B cell (primary cell): Measurements from ENCODE around the gene IQCC. TPM values are rescaled to one million over a fixed set of nuclear protein-coding genes. Genes with fewer than 3 reads are reported as not detected.

Experiments used
- ATAC-seq: fragments of 200-7000 bp; cut with Tn5 transposase; one replicate; pipeline ENCODE4 v1.10.0; 2021; ENCODE audit warnings: low read depth, mild to moderate bottlenecking, moderate number of reproducible peaks, moderate library complexity
- CTCF ChIA-PET: fragments of 350-600 bp; sonication (Branson Sonifier 250); formaldehyde crosslinking; loops from one replicate; lab custom pipeline; 2021; ENCODE audit warnings: antibody characterized with exemption, inconsistent platforms; lab: Charles Lee
- POLR2A ChIA-PET: fragments of 350-600 bp; sonication (Branson Sonifier 250); formaldehyde crosslinking; loops from one replicate; lab custom pipeline; 2021; ENCODE audit warnings: antibody characterized with exemption; lab: Charles Lee
- DNase-seq: peaks from one replicate; pipeline ENCODE4 v3.0.0; 2013
- H2AFZ ChIP-seq: 2 replicates; pipeline ENCODE4 v1.6.1; 2012; ENCODE audit warnings: mild to moderate bottlenecking, low read depth, low read length; ENCODE audit not compliant: insufficient read depth, poor library complexity, severe bottlenecking
- H3K27ac ChIP-seq, 2 donors: 1 replicate in 1 of 2; 2 replicates in 1 of 2; pipeline ENCODE4 v1.5.1; 2012 to 2013; ENCODE audit warnings: low read length in 2 of 2, mild to moderate bottlenecking in 2 of 2, moderate library complexity in 1 of 2
- H3K27me3 ChIP-seq, 4 experiments: fragments of 200-600 bp in 1 of 4; sonication (generic) in 1 of 4; replicated peaks in 1 of 4; 1 replicate in 2 of 4; 2 replicates in 2 of 4; pipeline versions ENCODE4 v1.6.1 to v1.7.0; 2013 to 2016; ENCODE audit warnings: low read length in 3 of 4, mild to moderate bottlenecking in 2 of 4, mixed read lengths in 1 of 4, moderate library complexity in 1 of 4; ENCODE audit not compliant: insufficient read depth in 4 of 4, control insufficient read depth in 3 of 4; ENCODE audit errors: control extremely low read depth in 1 of 4
- H3K36me3 ChIP-seq, 2 experiments: replicated peaks in 1 of 2; 1 replicate in 1 of 2; 2 replicates in 1 of 2; pipeline versions ENCODE4 v1.6.1 to v1.7.1; 2013; ENCODE audit warnings: low read length in 1 of 2; ENCODE audit not compliant: insufficient read depth in 2 of 2, control insufficient read depth in 1 of 2; ENCODE audit errors: control extremely low read depth in 1 of 2, extremely low read depth in 1 of 2
- H3K4me1 ChIP-seq, 2 donors: fragments of 200-600 bp in 1 of 2; sonication (generic) in 1 of 2; 1 replicate in 1 of 2; 2 replicates in 1 of 2; pipeline versions ENCODE4 v1.5.1 to v1.6.1; 2013 to 2017; ENCODE audit warnings: low read length in 2 of 2; ENCODE audit not compliant: control insufficient read depth in 2 of 2, insufficient read depth in 2 of 2
- H3K4me2 ChIP-seq: replicated peaks from 2 replicates; pipeline ENCODE3; 2012; ENCODE audit warnings: mild to moderate bottlenecking, low read depth, low read length; ENCODE audit not compliant: poor library complexity, severe bottlenecking
- H3K4me3 ChIP-seq, 5 experiments: fragments of 200-600 bp in 1 of 5; sonication (generic) in 1 of 5; 1 replicate in 3 of 5; 2 replicates in 2 of 5; pipeline versions ENCODE4 v1.5.1 to v1.7.0; 2011 to 2016; ENCODE audit warnings: low read length in 4 of 5, mild to moderate bottlenecking in 4 of 5, low read depth in 2 of 5, control low read depth in 1 of 5, moderate library complexity in 1 of 5; ENCODE audit not compliant: insufficient read depth in 1 of 5; ENCODE audit errors: control extremely low read depth in 1 of 5, extremely low read depth in 1 of 5
- H3K79me2 ChIP-seq: fragments of 200-600 bp; sonication (generic); one replicate; pipeline ENCODE4 v1.6.0; 2016; ENCODE audit warnings: low read length; ENCODE audit not compliant: control insufficient read depth, insufficient read depth
- H3K9ac ChIP-seq: fragments of 200-600 bp; sonication (generic); 2 replicates; pipeline ENCODE4 v1.6.1; 2017; ENCODE audit warnings: mild to moderate bottlenecking, low read length, moderate library complexity
- H3K9me3 ChIP-seq, 3 donors: one replicate each; pipeline versions ENCODE4 v1.6.1 to v1.7.1; 2013; ENCODE audit warnings: low read length in 2 of 3; ENCODE audit not compliant: control insufficient read depth in 2 of 3, insufficient read depth in 1 of 3; ENCODE audit errors: control extremely low read depth in 1 of 3
- H4K20me1 ChIP-seq: 2 replicates; pipeline ENCODE4 v1.6.0; 2012; ENCODE audit warnings: mild to moderate bottlenecking, low read length; ENCODE audit not compliant: insufficient read depth, control insufficient read depth, poor library complexity, severe bottlenecking
- H3K27ac Mint-ChIP-seq: one replicate; pipeline ENCODE4 v1.8.0; 2021; ENCODE audit warnings: mixed read lengths
- H3K27me3 Mint-ChIP-seq: one replicate; pipeline ENCODE4 v1.8.0; 2021; ENCODE audit warnings: mixed read lengths
- H3K4me1 Mint-ChIP-seq: one replicate; pipeline ENCODE4 v1.8.0; 2021; ENCODE audit warnings: mixed read lengths
- H3K4me3 Mint-ChIP-seq: one replicate; pipeline ENCODE4 v1.8.0; 2021; ENCODE audit warnings: mixed read lengths
- H3K9me3 Mint-ChIP-seq: one replicate; pipeline ENCODE4 v1.8.0; 2022; ENCODE audit warnings: mixed read lengths; ENCODE audit not compliant: insufficient read depth
- EZH2 ChIP-seq: IDR thresholded peaks from 2 replicates; pipeline ENCODE4 v1.6.1; 2012; ENCODE audit warnings: borderline replicate concordance, low read depth, mild to moderate bottlenecking, moderate library complexity, low read length; ENCODE audit not compliant: insufficient read depth, poor library complexity, severe bottlenecking
- WGBS: methylation state at CpG from one replicate; pipeline ENCODE4 v1.1.5; 2013; ENCODE audit warnings: missing lambda C conversion rate; ENCODE audit not compliant: insufficient coverage; 5-methylcytosine and 5-hydroxymethylcytosine counted together
- intact Hi-C: fragments of 100-400 bp; cut with micrococcal nuclease; formaldehyde crosslinking; loops from one replicate; pipeline ENCODE4 v1.10.0; 2022
- polyA plus RNA-seq: library from polyadenylated mRNA; depleted of rRNA; stranded (reverse); fragments of >200 nt; gene quantifications from 2 replicates; pipeline ENCODE4 v1.2.3, GENCODE V29; 2012
- total RNA-seq, 2 donors: library from RNA; stranded (reverse); fragments of 120-200 nt in 1 of 2; gene quantifications; 1 replicate in 1 of 2; 2 replicates in 1 of 2; pipeline versions ENCODE4 v1.2.3 to v1.2.4, GENCODE V29; 2013 to 2022
- TF ChIP-seq, protein P1 (sequence below): fragments of 200-600 bp; IDR thresholded peaks from one replicate; pipeline ENCODE4 v1.8.0; 2022; ENCODE audit warnings: antibody characterized with exemption, mild to moderate bottlenecking

IQCC gene
- total and polyA plus RNA-seq, 2 donors (not counting 1 experiment from before 2014, with no cell fraction given), result 2.0 to 2.1 TPM

DNA sequence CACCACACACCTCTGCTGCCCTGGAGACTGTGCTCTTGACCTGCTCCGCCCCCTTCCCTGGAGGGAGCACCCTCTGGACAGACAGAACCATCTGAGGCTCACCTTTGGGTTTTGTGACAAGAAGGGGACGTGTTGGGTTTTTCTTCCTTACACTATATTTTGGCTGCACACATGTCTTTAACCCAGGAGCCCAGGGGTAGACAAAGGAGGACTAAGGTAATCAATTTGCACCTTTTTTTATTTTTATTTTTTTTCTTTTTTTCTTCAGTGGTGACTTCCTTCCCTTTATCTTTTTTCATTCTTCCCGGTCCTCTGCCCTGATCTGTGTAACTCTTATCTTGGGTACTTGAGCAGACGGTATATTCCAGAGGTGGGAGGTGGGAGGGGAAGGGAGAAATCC lies 34.5 kb upstream of the IQCC start:
- H3K27ac ChIP-seq, result no peak overlapping the region
- no CpG with 5 or more reads among the region's 4 CpGs for WGBS
- DNase-seq (no peak), ATAC-seq (no peak)
- H3K4me3 ChIP-seq, result no peak overlapping the region
- Mint-ChIP-seq H3K27ac (no peak overlapping the region), H3K27me3 (no peaks in the 10 kb centered on the region), H3K9me3 (no peaks in the 10 kb centered on the region), H3K4me3 (no peak overlapping the region), H3K4me1 (no peaks in the 10 kb centered on the region)
- peaks cover 2% of the 10 kb centered on the region for H3K79me2 ChIP-seq
- intact Hi-C loops, result no loop called here
- no peaks in the 10 kb centered on the region for H4K20me1 ChIP-seq
- H3K36me3 ChIP-seq, result peaks cover 11 to 70% of the 10 kb centered on the region in 2 experiments
- POLR2A ChIA-PET, result no interaction called here
- TF ChIP-seq EZH2, result no peak
- TF ChIP-seq, protein P1, sequence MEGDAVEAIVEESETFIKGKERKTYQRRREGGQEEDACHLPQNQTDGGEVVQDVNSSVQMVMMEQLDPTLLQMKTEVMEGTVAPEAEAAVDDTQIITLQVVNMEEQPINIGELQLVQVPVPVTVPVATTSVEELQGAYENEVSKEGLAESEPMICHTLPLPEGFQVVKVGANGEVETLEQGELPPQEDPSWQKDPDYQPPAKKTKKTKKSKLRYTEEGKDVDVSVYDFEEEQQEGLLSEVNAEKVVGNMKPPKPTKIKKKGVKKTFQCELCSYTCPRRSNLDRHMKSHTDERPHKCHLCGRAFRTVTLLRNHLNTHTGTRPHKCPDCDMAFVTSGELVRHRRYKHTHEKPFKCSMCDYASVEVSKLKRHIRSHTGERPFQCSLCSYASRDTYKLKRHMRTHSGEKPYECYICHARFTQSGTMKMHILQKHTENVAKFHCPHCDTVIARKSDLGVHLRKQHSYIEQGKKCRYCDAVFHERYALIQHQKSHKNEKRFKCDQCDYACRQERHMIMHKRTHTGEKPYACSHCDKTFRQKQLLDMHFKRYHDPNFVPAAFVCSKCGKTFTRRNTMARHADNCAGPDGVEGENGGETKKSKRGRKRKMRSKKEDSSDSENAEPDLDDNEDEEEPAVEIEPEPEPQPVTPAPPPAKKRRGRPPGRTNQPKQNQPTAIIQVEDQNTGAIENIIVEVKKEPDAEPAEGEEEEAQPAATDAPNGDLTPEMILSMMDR, result no peak
- CTCF ChIA-PET, result interaction anchor here (1.0 kb wide), 1 partner anchor 44 kb away, joined by 3 read pairs; no protein-coding TSS in a partner anchor
- no peaks in the 10 kb centered on the region for H3K9me3 ChIP-seq
- H3K9ac ChIP-seq, result no peak overlapping the region
- H2AFZ ChIP-seq, result no peak overlapping the region
- no peak overlapping the region for H3K4me2 ChIP-seq
- H3K27me3 ChIP-seq, result no peaks in the 10 kb centered on the region
- no peaks in the 10 kb centered on the region for H3K4me1 ChIP-seq

DNA sequence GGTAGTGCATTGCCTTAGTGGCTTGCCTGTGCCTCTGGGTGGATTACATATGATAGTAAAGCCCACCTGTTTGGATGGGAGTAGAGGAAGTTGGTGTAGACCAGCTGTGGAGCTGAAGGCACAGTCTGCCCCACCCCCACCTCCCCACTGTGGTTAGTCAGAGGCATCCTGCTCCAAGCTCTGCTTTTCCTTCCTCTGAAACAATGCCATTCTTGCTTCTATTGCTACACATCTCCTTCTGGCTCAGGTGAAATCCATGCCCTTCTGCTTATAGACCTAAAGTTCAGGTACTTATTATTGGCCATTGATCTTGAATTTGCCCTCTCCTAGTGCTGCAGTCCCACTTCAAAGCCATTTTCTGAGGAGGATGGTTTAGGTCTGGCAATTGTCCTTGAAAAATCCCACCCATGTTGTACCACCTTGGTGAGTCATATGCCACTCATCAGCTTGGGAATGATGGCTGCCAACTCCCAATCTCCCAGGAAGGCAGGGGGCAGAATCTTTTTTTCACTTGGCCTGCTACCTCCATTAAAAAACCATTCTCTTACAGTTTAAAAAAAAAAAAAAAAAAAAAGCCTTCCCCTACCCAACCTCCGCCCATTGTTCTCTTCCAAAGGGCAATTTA lies 32.7 kb upstream of the IQCC start:
- DNase-seq (no peak), ATAC-seq (no peak)
- TF ChIP-seq EZH2, result no peak
- TF ChIP-seq, protein P1, result no peak
- no peak overlapping the region for H3K4me3 ChIP-seq
- H3K27me3 ChIP-seq, result no peaks in the 10 kb centered on the region
- no peak overlapping the region for H3K4me2 ChIP-seq
- no peak overlapping the region for H3K27ac Mint-ChIP-seq
- H3K4me3 Mint-ChIP-seq, result no peak overlapping the region
- H3K9me3 Mint-ChIP-seq, result no peaks in the 10 kb centered on the region
- H3K27me3 Mint-ChIP-seq, result no peaks in the 10 kb centered on the region
- H3K9me3 ChIP-seq, result no peaks in the 10 kb centered on the region
- no peaks in the 10 kb centered on the region for H3K4me1 Mint-ChIP-seq
- POLR2A ChIA-PET, result interaction anchor here (0.6 kb wide), 1 partner anchor 389 kb away, joined by 6 read pairs; no protein-coding TSS in a partner anchor
- intact Hi-C loops, result no loop called here
- H3K9ac ChIP-seq, result no peak overlapping the region
- no peaks in the 10 kb centered on the region for H3K4me1 ChIP-seq
- WGBS, result no CpG with 5 or more reads among the region's 1 CpG
- H3K27ac ChIP-seq, result no peak overlapping the region
- CTCF ChIA-PET, result interaction anchor here (0.6 to 1.4 kb wide), 2 partner anchors 68 to 917 kb away, joined by 3 read pairs; no protein-coding TSS in a partner anchor
- no peak overlapping the region for H2AFZ ChIP-seq
- H4K20me1 ChIP-seq, result no peaks in the 10 kb centered on the region
- H3K79me2 ChIP-seq, result no peaks in the 10 kb centered on the region
- peaks cover 5 to 58% of the 10 kb centered on the region in 2 experiments for H3K36me3 ChIP-seq
